ACC112 (cell line): ENCODE results near the gene STAT3.
"Not testable (repeated sequence)": the region's sequence is repeated elsewhere in the genome, so short reads cannot be mapped to it uniquely, and the experiment has no call there.

ENCODE experiments used
- H2AFZ ChIP-seq: fragments of 200-600 bp; sonication (generic); one replicate; pipeline ENCODE4 v1.6.0; 2017; ENCODE audit warnings: antibody characterized with exemption, low read length; ENCODE audit not compliant: unreplicated experiment
- H3K27ac ChIP-seq: fragments of 200-600 bp; sonication (generic); 2 replicates; pipeline ENCODE4 v1.5.1; 2014; ENCODE audit warnings: low read depth, mild to moderate bottlenecking, antibody characterized with exemption, low read length, moderate library complexity
- H3K27me3 ChIP-seq: fragments of 200-600 bp; sonication (generic); 2 replicates; pipeline ENCODE4 v1.6.1; 2014; ENCODE audit warnings: mild to moderate bottlenecking, antibody characterized with exemption, low read length, moderate library complexity, mixed read lengths; ENCODE audit not compliant: insufficient read depth
- H3K36me3 ChIP-seq: fragments of 200-600 bp; sonication (generic); 2 replicates; pipeline ENCODE4 v1.6.1; 2016; ENCODE audit warnings: mild to moderate bottlenecking, antibody characterized with exemption, low read length, moderate library complexity, mixed read lengths; ENCODE audit not compliant: insufficient read depth
- H3K4me1 ChIP-seq: fragments of 200-600 bp; sonication (generic); one replicate; pipeline ENCODE4 v1.6.1; 2016; ENCODE audit warnings: low read length, mixed read lengths; ENCODE audit not compliant: insufficient read depth, unreplicated experiment, control insufficient read depth
- H3K4me3 ChIP-seq: fragments of 200-600 bp; sonication (generic); 2 replicates; pipeline ENCODE4 v1.5.1; 2014; ENCODE audit warnings: mild to moderate bottlenecking, low read depth, low read length
- H3K79me2 ChIP-seq: fragments of 200-600 bp; sonication (generic); one replicate; pipeline ENCODE4 v1.6.0; 2016; ENCODE audit warnings: low read length; ENCODE audit not compliant: control insufficient read depth, unreplicated experiment, insufficient read depth

The STAT3 gene

GRCh38 chr17:42306385-42306667, 81.9 kb downstream of the STAT3 start:
- Histone ChIP-seq H3K27ac (no peak overlapping the region), H3K79me2 (no peaks in the 10 kb centered on the region), H3K36me3 (no peaks in the 10 kb centered on the region), H2AFZ (no peak overlapping the region), H3K4me1 (peaks cover 3% of the 10 kb centered on the region), H3K27me3 (no peaks in the 10 kb centered on the region), H3K4me3 (no peak overlapping the region)

GRCh38 chr17:42305543-42306384, 82.5 kb downstream of the STAT3 start:
- no peak overlapping the region for H3K4me3 ChIP-seq
- no peak overlapping the region for H3K27ac ChIP-seq
- no peaks in the 10 kb centered on the region for H3K36me3 ChIP-seq
- no peaks in the 10 kb centered on the region for H3K79me2 ChIP-seq
- no peaks in the 10 kb centered on the region for H3K27me3 ChIP-seq
- no peak overlapping the region for H2AFZ ChIP-seq
- no peaks in the 10 kb centered on the region for H3K4me1 ChIP-seq

- H3K27me3 ChIP-seq, H2AFZ ChIP-seq, H3K4me3 ChIP-seq, H3K79me2 ChIP-seq, H3K4me1 ChIP-seq, H3K36me3 ChIP-seq, H3K27ac ChIP-seq: not testable (repeated sequence)
Observed at GRCh38 chr17:42305031-42305330, 83.3 kb downstream of the STAT3 start.

GRCh38 chr17:42304187-42305030, 83.8 kb downstream of the STAT3 start:
- H3K4me3 ChIP-seq = no peak overlapping the region
- H3K27me3 ChIP-seq = no peaks in the 10 kb centered on the region
- no peaks in the 10 kb centered on the region for H3K79me2 ChIP-seq
- no peaks in the 10 kb centered on the region for H3K4me1 ChIP-seq
- H2AFZ ChIP-seq = no peak overlapping the region
- no peak overlapping the region for H3K27ac ChIP-seq
- H3K36me3 ChIP-seq = no peaks in the 10 kb centered on the region

GRCh38 chr17:42303694-42304093, 84.5 kb downstream of the STAT3 start:
- H2AFZ ChIP-seq = no peak overlapping the region
- H3K36me3 ChIP-seq = no peaks in the 10 kb centered on the region
- no peak overlapping the region for H3K4me3 ChIP-seq
- no peaks in the 10 kb centered on the region for H3K79me2 ChIP-seq
- H3K4me1 ChIP-seq = no peaks in the 10 kb centered on the region
- H3K27ac ChIP-seq = no peak overlapping the region
- H3K27me3 ChIP-seq = no peaks in the 10 kb centered on the region

- Histone ChIP-seq H3K27me3 (no peaks in the 10 kb centered on the region), H2AFZ (no peak overlapping the region), H3K4me3 (no peak overlapping the region), H3K79me2 (no peaks in the 10 kb centered on the region), H3K4me1 (no peaks in the 10 kb centered on the region), H3K27ac (no peak overlapping the region), H3K36me3 (no peaks in the 10 kb centered on the region)
Observed at GRCh38 chr17:42301022-42301421, 87.2 kb downstream of the STAT3 start.

- H3K27me3 ChIP-seq, H3K27ac ChIP-seq, H3K36me3 ChIP-seq, H2AFZ ChIP-seq, H3K4me3 ChIP-seq, H3K79me2 ChIP-seq, H3K4me1 ChIP-seq: not testable (repeated sequence)
Observed at GRCh38 chr17:42299913-42300312, 88.3 kb downstream of the STAT3 start.

GRCh38 chr17:42299361-42299760, 88.9 kb downstream of the STAT3 start:
- not testable (repeated sequence) for H3K79me2 ChIP-seq, H3K27me3 ChIP-seq, H3K4me3 ChIP-seq, H3K27ac ChIP-seq, H3K4me1 ChIP-seq, H3K36me3 ChIP-seq, H2AFZ ChIP-seq

- not testable (repeated sequence) for H3K27me3 ChIP-seq, H3K79me2 ChIP-seq, H2AFZ ChIP-seq, H3K27ac ChIP-seq, H3K36me3 ChIP-seq, H3K4me3 ChIP-seq, H3K4me1 ChIP-seq
Observed at GRCh38 chr17:42297775-42298174, 90.5 kb downstream of the STAT3 start.

- Histone ChIP-seq H3K4me1 (no peaks in the 10 kb centered on the region), H2AFZ (no peak overlapping the region), H3K27me3 (no peaks in the 10 kb centered on the region), H3K36me3 (no peaks in the 10 kb centered on the region), H3K27ac (no peak overlapping the region), H3K4me3 (no peak overlapping the region), H3K79me2 (no peaks in the 10 kb centered on the region)
Observed at GRCh38 chr17:42296012-42296411, 92.2 kb downstream of the STAT3 start.
